Activated naive CD4-positive, alpha-beta T cell treated with anti-CD3 and anti-CD28 coated beads for 36 hours (primary cell): Measurements from ENCODE around the gene MYL9. TPM values are rescaled to one million over a fixed set of nuclear protein-coding genes. Genes with fewer than 3 reads are reported as not detected.

Experiments used
- CTCF ChIA-PET: fragments of 350-600 bp; sonication (Branson Sonifier 250); formaldehyde crosslinking; loops from one replicate; lab custom pipeline; 2021; ENCODE audit warnings: antibody characterized with exemption; lab: Charles Lee
- DNase-seq: peaks from one replicate; pipeline ENCODE4 v3.0.0-alpha.2; 2020
- H3K27ac Mint-ChIP-seq: one replicate; pipeline ENCODE4 v1.8.0; 2021; ENCODE audit warnings: mild to moderate bottlenecking, mixed read lengths
- H3K27me3 Mint-ChIP-seq: one replicate; pipeline ENCODE4 v1.8.0; 2021; ENCODE audit warnings: low read depth, mixed read lengths
- H3K36me3 Mint-ChIP-seq: one replicate; pipeline ENCODE4 v1.8.0; 2021; ENCODE audit warnings: low read depth, mixed read lengths
- H3K4me1 Mint-ChIP-seq: one replicate; pipeline ENCODE4 v1.8.0; 2021; ENCODE audit warnings: low read depth, mixed read lengths
- H3K4me3 Mint-ChIP-seq: one replicate; pipeline ENCODE4 v1.8.0; 2021; ENCODE audit warnings: mild to moderate bottlenecking, moderate library complexity, mixed read lengths
- H3K9me3 Mint-ChIP-seq: one replicate; pipeline ENCODE4 v1.8.0; 2021; ENCODE audit warnings: mixed read lengths
- intact Hi-C: fragments of 100-400 bp; cut with micrococcal nuclease; formaldehyde crosslinking; loops from one replicate; pipeline ENCODE4 v1.15.1; 2023
- total RNA-seq, 2 experiments: library from RNA; stranded (reverse); gene quantifications; one replicate each; pipeline ENCODE4 v1.2.3, GENCODE V29; 2021

Gene MYL9
- total RNA-seq, 2 experiments from 2014 or later, result not detected

DNA sequence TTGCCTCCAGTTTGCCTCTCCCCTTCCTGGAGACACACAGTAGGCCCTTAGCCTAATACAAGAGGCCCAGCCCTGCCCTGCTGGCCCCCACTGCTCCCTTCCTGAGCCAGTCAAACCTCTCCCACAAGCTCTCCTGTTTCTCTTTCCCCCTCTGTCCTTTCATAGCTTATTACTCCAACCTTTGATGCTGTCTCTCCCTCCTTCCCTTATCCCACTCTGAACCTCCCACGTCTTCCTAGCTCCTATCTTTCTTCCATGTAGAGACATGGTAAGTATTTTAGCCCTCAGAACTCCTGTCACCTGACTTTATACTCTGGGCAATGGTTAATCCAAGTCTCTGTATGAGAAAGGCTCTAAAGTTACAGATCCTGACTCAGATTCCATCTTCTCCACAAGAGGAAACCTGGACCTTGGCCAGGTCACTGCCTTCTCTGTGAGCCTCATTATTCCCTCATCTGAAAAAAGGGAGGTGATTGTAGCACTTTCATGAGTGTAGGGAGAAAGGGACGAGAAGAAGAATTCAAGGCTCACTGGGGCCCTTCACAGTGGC, 38.8 kb downstream of the MYL9 start:
- Mint-ChIP-seq H3K9me3 (no peaks in the 10 kb centered on the region), H3K4me1 (peaks cover 33% of the 10 kb centered on the region), H3K4me3 (no peak overlapping the region), H3K36me3 (peaks cover 29% of the 10 kb centered on the region), H3K27me3 (no peaks in the 10 kb centered on the region), H3K27ac (peak overlapping the region; percentile 54)
- no peak for DNase-seq
- intact Hi-C loops, result no loop called here
- CTCF ChIA-PET, result no interaction called here

DNA sequence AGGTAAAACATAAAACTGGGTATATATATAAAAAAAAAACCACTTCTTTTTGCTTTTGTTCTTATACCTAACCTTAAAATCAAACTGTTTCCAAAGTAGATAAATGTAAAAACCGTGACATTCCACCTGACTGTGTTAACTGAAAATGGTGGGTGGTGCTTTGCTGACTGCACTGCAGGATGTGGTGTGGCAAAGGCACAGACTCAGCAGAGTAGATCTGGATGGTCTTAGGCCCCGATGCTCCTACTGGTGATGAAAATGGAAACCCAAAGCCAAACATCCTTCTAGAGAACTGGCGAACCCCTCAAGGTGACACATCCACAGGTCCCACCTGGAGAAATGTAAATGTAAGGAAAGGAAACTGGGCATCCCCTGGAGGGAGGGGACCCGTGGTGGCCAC, 41.0 kb downstream of the MYL9 start:
- DNase-seq, result peak; percentile 45
- Mint-ChIP-seq H3K9me3 (no peaks in the 10 kb centered on the region), H3K27ac (peak overlapping the region; percentile 81), H3K36me3 (peaks cover 31% of the 10 kb centered on the region), H3K4me3 (no peak overlapping the region), H3K4me1 (peaks cover 27% of the 10 kb centered on the region), H3K27me3 (no peaks in the 10 kb centered on the region)
- CTCF ChIA-PET, result no interaction called here
- intact Hi-C loops, result no loop called here

GRCh38 chr20:36582821-36583220, 41.5 kb downstream of the MYL9 start:
- Mint-ChIP-seq H3K4me3 (no peak overlapping the region), H3K9me3 (no peaks in the 10 kb centered on the region), H3K27ac (peak overlapping the region; percentile 81), H3K4me1 (peaks cover 32% of the 10 kb centered on the region), H3K36me3 (peaks cover 35% of the 10 kb centered on the region), H3K27me3 (no peaks in the 10 kb centered on the region)
- CTCF ChIA-PET, result no interaction called here
- intact Hi-C loops, result no loop called here
- no peak for DNase-seq

GRCh38 chr20:36584018-36584481, 42.7 kb downstream of the MYL9 start:
- no peak overlapping the region for H3K27ac Mint-ChIP-seq

GRCh38 chr20:36585410-36586125, 44.2 kb downstream of the MYL9 start:
- peaks cover 28% of the 10 kb centered on the region for H3K4me1 Mint-ChIP-seq
- no peak for DNase-seq
- peaks cover 22% of the 10 kb centered on the region for H3K36me3 Mint-ChIP-seq
- CTCF ChIA-PET, result interaction anchor here (1.3 kb wide), 2 partner anchors 10 to 12 kb away, joined by 4 read pairs; partner anchors contain the start of gene TGIF2
- intact Hi-C loops, result no loop called here
- H3K27ac Mint-ChIP-seq, result peak overlapping the region; percentile 18
- no peaks in the 10 kb centered on the region for H3K27me3 Mint-ChIP-seq
- H3K4me3 Mint-ChIP-seq, result no peak overlapping the region
- no peaks in the 10 kb centered on the region for H3K9me3 Mint-ChIP-seq

More at GRCh38 chr20:36584018-36584481, 42.7 kb downstream of the MYL9 start:
- Mint-ChIP-seq H3K27me3 (no peaks in the 10 kb centered on the region), H3K36me3 (peaks cover 32% of the 10 kb centered on the region), H3K9me3 (no peaks in the 10 kb centered on the region), H3K4me3 (no peak overlapping the region), H3K4me1 (peaks cover 30% of the 10 kb centered on the region)
- CTCF ChIA-PET, result interaction anchor here (0.7 kb wide), 1 partner anchor 148 kb away, joined by 4 read pairs; no protein-coding TSS in a partner anchor
- no peak for DNase-seq
- intact Hi-C loops, result no loop called here

DNA sequence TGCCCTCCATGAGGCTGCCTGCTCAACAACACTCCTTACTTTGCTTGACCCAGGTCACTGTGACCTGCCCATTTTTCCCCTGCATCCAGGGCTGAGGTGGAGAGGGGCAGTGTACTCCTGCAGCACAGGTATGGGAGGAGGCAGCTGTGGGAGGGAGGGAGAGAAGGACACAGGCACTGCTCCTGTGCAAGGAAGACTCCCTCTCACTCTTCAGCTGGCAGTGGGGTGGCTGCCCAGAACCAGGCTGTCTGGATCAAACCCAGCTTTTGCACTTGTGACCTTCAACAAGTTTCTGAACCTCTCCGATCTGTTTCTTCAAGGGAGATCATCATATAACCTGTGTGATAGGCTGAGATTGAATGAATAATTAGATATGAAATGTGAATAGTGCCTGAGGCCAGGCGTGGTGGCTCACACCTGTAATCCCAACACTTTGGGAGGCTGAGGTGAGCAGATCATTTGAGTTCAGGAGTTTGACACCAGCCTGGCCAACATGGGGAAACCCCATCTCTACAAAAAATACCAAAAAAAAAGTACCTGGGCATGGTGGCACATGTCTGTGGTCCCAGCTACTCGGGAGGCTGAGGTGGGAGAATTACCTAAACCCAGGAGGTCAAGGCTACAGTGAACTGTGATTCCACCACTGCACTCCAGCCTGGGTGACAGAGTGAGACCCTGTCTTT, 46.2 kb downstream of the MYL9 start:
- CTCF ChIA-PET, result interaction anchor here (0.5 to 2.4 kb wide), 7 partner anchors 9 to 1075 kb away, joined by 3 to 15 read pairs (median 3); partner anchors contain the start of gene RAB5IF
- intact Hi-C loops, result no loop called here
- Mint-ChIP-seq H3K4me3 (no peak overlapping the region), H3K4me1 (peaks cover 32% of the 10 kb centered on the region), H3K27ac (peak overlapping the region; percentile 67), H3K36me3 (peaks cover 27% of the 10 kb centered on the region), H3K27me3 (no peaks in the 10 kb centered on the region), H3K9me3 (no peaks in the 10 kb centered on the region)
- DNase-seq, result peak; percentile 12

DNA sequence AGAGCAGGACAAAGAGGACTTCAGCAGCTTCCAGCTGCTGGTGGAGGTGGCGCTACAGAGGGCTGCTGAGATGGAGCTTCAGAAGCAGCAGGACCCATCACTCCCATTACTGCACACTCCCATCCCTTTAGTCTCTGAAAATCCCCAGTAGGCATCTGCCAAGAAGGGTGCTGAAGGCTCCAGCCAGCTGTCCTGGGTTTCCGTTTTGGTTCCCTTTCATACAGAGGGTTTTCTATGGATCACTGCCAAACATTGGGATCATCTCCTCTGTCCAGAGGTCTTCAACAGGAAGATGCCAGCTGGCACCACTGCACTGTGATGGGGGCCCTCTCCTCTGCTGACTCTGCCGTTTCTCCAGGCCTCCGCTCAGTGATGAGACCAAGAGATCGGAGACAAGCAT, 50.0 kb downstream of the MYL9 start:
- CTCF ChIA-PET, result interaction anchor here (0.7 to 3.7 kb wide), 6 partner anchors 14 to 182 kb away, joined by 3 to 10 read pairs (median 4); partner anchors contain the start of genes DSN1, RAB5IF and TGIF2
- Mint-ChIP-seq H3K4me1 (peaks cover 61% of the 10 kb centered on the region), H3K36me3 (peaks cover 34% of the 10 kb centered on the region), H3K27ac (no peak overlapping the region), H3K9me3 (no peaks in the 10 kb centered on the region), H3K27me3 (no peaks in the 10 kb centered on the region), H3K4me3 (no peak overlapping the region)
- no peak for DNase-seq
- intact Hi-C loops, result loop anchor here (5.0 kb wide), 1 partner anchor 639 kb away; the partner anchor contains the start of gene SCAND1

- DNase-seq, result peak; percentile 76
- Mint-ChIP-seq H3K9me3 (no peaks in the 10 kb centered on the region), H3K4me3 (no peak overlapping the region), H3K27me3 (no peaks in the 10 kb centered on the region), H3K36me3 (peaks cover 28% of the 10 kb centered on the region), H3K27ac (peak overlapping the region; percentile 75), H3K4me1 (peaks cover 56% of the 10 kb centered on the region)
- CTCF ChIA-PET, result interaction anchor here (1.0 to 3.7 kb wide), 9 partner anchors 9 to 182 kb away, joined by 3 to 10 read pairs (median 4); partner anchors contain the start of genes DSN1, RAB5IF and TGIF2
- intact Hi-C loops, result loop anchor here (1.0 to 5.0 kb wide), 2 partner anchors 19 to 640 kb away; partner anchors contain the start of genes SCAND1 and TGIF2
Measured at GRCh38 chr20:36591854-36592641, 50.7 kb downstream of the MYL9 start.

DNA sequence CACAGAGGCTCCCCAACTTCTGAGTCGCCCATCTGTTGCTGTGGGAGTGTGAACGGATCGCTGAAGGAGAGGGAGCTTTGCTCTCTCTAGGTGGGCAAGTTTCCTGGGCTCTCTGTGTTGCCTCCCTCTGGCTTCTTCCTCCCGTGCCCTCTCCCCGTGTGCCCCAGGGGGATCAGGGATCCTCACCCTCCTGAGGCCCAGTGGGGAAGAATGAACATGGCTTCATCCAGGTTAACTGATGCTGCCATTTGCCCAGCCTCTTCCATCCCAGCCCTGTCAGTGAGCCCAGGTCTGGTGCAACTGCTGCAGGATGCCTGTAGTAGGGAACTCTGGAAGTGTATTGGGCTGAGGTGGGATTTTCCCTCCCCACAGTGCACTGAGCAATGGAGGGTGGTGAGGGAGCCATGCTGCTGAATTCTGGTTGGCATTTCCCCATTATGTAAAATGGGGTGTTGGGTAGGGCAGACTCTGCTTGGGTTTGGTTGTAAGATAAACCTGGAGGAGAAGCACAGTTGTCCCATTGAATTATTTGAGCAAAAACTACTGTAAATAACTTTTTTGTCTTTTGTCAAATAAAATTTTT, 52.1 kb downstream of the MYL9 start:
- H3K9me3 Mint-ChIP-seq, result no peaks in the 10 kb centered on the region
- peak overlapping the region; percentile 65 for H3K27ac Mint-ChIP-seq
- CTCF ChIA-PET, result interaction anchor here (0.5 to 4.0 kb wide), 6 partner anchors 12 to 36 kb away, joined by 3 to 54 read pairs (median 4); partner anchors contain the start of gene RAB5IF
- H3K4me1 Mint-ChIP-seq, result peaks cover 48% of the 10 kb centered on the region
- H3K36me3 Mint-ChIP-seq, result peaks cover 23% of the 10 kb centered on the region
- no peak for DNase-seq
- intact Hi-C loops, result loop anchor here (5.0 kb wide), 1 partner anchor 641 kb away; the partner anchor contains the start of gene SCAND1
- no peak overlapping the region for H3K4me3 Mint-ChIP-seq
- no peaks in the 10 kb centered on the region for H3K27me3 Mint-ChIP-seq

DNA sequence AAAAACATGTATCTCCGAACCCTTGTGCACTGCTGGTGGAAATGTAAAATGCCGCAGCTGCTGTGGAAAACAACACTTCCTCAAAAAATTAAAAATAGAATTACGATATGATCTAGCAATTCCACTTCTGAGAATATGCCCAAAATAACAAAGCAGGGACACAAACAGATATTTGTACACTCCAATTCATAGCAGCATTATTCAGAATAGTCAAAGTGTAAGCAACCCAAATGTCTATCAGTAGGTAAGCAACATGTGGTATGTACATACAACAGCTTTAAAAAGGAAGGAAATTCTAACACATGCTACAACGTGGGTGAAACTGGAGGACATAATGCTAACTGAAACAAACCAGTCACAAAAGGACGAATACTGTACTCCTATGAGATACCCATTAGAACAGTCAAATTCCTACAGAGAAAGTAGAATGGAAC, 58.6 kb downstream of the MYL9 start:
- no peak overlapping the region for H3K4me3 Mint-ChIP-seq
- no peaks in the 10 kb centered on the region for H3K27me3 Mint-ChIP-seq
- no peak for DNase-seq
- peaks cover 21% of the 10 kb centered on the region for H3K4me1 Mint-ChIP-seq
- no peaks in the 10 kb centered on the region for H3K9me3 Mint-ChIP-seq
- H3K36me3 Mint-ChIP-seq, result peaks cover 5% of the 10 kb centered on the region
- CTCF ChIA-PET, result interaction anchor here (1.0 to 1.6 kb wide), 2 partner anchors 11 to 43 kb away, joined by 3 to 11 read pairs; no protein-coding TSS in a partner anchor
- intact Hi-C loops, result no loop called here
- H3K27ac Mint-ChIP-seq, result no peak overlapping the region
